Measurements from ENCODE around the gene RTN4.

The RTN4 gene

GRCh38 chr2:54927751-54928615, 122.3 kb downstream of the RTN4 start:
- DNase-seq (ENCODE audit: low spot score), result no peak
- TF ChIP-seq CTCF (IDR thresholded peaks at IDR 0.05; ENCODE audit: extremely low read depth, missing control alignments), result no peak

- no peak for TF ChIP-seq CTCF (IDR thresholded peaks at IDR 0.05; ENCODE audit: extremely low read depth, missing control alignments)
Measured at GRCh38 chr2:54927085-54927750, 123.0 kb downstream of the RTN4 start.

GRCh38 chr2:54925022-54925421, 125.2 kb downstream of the RTN4 start:
- no peak for DNase-seq (ENCODE audit: low spot score)
- no peak for TF ChIP-seq CTCF (IDR thresholded peaks at IDR 0.05; ENCODE audit: extremely low read depth, missing control alignments)

More at GRCh38 chr2:54927085-54927750, 123.0 kb downstream of the RTN4 start:
- no peak for DNase-seq (ENCODE audit: low spot score)

GRCh38 chr2:54924121-54924520, 126.1 kb downstream of the RTN4 start:
- DNase-seq (ENCODE audit: low spot score), result no peak
- TF ChIP-seq CTCF (IDR thresholded peaks at IDR 0.05; ENCODE audit: extremely low read depth, missing control alignments), result no peak

Measured in GM20000 (cell line).